ENCODE results near the gene PEMT.

DNA sequence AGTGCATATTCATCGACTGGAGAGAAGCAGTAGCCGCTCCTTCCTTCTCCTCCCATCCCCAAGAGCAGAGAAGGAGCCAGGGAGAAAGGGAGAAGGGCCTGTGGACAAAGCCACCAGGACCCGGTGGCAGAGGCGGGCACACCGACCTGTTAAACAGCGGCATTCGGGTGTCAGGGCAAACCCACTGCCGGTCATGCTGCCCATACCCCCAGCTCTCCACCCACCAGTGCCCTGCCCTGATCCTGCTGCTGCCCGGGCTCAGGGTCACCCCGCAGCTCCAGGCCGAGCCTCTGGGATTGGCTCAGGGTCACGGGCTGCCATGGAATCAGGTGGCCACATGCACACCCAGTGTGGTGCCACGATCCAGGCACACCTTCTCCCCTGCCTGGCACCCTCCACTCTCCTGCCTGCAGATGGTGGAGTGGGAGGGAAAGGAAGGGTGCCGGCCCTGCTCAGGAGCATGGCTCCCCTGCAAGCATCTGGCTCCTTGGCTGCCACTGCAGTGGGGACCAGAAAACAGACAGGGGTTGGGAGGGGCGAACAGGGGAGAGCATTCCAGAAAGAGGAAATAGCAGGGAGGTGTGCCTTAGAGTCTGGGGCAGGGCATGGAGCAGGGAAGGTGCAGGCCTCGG is 77.0 kb downstream of the PEMT start:
- TF ChIP-seq, protein P1, sequence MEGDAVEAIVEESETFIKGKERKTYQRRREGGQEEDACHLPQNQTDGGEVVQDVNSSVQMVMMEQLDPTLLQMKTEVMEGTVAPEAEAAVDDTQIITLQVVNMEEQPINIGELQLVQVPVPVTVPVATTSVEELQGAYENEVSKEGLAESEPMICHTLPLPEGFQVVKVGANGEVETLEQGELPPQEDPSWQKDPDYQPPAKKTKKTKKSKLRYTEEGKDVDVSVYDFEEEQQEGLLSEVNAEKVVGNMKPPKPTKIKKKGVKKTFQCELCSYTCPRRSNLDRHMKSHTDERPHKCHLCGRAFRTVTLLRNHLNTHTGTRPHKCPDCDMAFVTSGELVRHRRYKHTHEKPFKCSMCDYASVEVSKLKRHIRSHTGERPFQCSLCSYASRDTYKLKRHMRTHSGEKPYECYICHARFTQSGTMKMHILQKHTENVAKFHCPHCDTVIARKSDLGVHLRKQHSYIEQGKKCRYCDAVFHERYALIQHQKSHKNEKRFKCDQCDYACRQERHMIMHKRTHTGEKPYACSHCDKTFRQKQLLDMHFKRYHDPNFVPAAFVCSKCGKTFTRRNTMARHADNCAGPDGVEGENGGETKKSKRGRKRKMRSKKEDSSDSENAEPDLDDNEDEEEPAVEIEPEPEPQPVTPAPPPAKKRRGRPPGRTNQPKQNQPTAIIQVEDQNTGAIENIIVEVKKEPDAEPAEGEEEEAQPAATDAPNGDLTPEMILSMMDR (IDR thresholded peaks at IDR 0.05), result no peak
- TF ChIP-seq ZFX (IDR thresholded peaks at IDR 0.05; ENCODE audit: borderline replicate concordance), result no peak
